Activated T-helper 1 cell treated with Interleukin-2 at 50 U/mL for 16 hours (primary cell): ENCODE measurements around the gene SUSD5.
"Not testable (repeated sequence)": the region's sequence is repeated elsewhere in the genome, so short reads cannot be mapped to it uniquely, and the experiment has no call there.

Experiments
- DNase-seq: peaks from one replicate; pipeline ENCODE4 v3.0.0-alpha.2; 2020; ENCODE audit warnings: low read depth

The SUSD5 gene

DNA sequence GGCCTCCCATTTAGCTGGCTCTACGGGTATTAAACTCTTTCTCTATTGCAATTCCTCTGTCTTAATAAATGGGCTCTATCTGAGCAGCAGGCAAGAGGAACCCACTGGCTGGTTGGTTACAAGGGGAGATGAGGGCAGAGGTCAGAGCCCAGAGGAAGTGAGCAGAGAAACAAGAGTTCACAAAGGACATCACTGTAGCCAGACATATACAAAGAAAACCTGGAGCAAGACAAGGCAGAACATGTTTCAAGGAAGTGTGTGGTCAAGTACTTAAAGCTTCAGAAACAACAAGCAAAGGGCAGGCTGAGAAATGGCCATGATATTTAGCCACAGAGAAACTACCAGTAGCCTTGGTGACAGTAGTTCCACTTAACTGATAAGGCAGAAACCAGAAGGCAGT is 24.3 kb downstream of the SUSD5 start:
- DNase-seq, result no peak

DNA sequence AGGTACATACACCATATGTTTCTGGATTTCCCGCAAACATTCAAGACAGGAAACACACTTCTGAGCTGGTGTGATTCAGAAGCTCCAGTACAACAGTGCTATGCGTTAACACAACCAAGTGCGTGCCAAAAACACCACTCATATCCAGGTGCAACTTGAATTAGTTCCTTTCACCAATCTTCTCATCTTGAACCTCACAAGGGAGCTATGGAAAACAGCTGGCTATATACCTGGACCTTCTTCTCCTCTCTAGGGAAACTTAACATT is 31.3 kb downstream of the SUSD5 start:
- DNase-seq, result no peak

DNA sequence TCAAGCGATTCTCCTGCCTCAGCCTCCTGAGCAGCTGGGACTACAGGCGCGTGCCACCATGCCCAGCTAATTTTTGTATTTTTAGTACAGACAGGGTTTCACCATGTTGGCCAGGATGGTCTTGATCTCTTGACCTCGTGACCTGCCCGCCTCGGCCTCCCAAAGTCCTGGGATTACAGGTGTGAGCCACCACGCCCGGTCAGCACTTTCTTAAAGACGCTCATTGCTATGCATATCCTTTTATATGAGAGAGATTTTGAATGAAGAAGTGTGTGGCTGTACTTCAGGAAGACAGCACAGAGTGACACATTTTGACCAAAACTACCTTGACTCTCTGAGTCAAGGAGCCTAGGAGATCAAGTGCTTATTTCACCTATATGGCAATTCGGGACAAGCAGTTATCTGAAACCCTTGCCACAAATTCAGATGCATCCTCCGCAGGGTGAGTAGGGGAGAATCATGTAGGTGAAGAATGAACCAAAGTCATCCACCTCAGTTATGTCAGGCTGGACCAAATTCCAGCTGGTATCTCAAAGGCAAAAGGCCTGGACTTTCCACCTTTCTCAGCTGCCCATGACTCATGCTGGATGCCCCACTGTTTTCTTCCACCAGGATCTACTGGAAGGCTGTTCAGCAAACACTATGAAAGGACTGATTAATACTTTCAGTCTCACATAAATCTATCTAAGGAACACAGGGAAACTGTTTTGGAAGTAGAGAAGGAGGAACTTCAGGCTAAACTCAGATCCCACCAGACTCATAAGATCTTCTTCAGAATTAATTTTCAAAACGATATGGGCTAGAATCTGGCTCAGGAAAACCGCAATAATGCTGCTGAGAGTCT is 31.9 kb downstream of the SUSD5 start:
- no peak for DNase-seq

DNA sequence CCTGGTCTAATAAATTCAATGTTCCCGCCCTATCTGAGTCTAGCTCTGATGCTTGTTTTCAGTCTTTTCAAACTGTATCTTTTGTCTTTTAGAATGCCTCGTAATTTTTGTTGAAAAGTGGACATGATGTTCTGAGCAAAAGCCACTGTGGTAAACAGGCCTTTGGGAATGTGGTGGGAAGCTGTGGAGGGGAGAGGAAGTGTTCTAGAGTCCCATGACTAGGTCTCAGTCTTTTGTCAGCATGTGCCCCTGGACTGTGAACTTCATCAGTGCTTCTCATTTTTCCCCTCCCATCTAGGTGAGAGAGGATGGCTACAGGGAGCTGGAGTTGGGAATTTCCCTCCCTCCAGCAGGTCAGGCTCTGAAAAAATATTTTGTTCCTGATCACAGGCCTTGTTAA is 33.7 kb downstream of the SUSD5 start:
- DNase-seq, result no peak

DNA sequence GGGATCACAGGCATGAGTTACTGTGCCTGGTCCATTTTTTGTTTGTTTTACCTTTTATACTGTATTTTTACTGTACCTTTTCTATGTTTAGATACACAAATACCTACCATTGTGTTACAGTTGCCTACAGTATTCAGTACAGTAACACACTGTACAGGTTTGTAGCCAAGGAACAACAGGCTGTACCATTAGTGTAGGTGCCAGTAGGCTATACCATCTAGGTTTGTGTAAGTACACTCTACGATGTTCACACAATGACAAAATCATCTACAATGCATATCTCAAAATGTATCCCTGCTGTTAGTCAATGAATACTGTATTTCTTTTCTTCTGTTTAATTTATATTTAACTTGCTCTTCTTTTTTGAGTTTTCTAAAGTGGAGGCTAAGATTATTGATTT is 37.0 kb downstream of the SUSD5 start:
- DNase-seq, result not testable (repeated sequence)

DNA sequence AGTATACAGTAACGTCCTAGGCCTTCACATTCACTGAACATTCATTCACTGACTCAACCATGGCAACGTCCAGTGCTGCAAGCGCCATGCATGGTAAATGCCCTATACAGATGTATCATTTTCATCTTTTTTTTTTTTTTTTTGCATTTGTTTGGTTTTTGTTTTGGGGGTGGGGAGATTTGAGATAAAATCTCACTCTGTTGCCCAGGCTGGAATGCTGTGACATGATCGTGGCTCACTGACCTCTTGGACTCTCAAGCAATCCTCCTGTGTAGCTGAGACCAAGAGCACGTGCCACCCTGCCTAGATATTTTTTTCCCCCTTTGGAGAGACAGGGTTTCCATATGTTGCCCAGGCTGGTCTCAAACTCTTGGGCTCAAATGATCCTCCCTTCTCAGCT is 37.4 kb downstream of the SUSD5 start:
- no peak for DNase-seq

DNA sequence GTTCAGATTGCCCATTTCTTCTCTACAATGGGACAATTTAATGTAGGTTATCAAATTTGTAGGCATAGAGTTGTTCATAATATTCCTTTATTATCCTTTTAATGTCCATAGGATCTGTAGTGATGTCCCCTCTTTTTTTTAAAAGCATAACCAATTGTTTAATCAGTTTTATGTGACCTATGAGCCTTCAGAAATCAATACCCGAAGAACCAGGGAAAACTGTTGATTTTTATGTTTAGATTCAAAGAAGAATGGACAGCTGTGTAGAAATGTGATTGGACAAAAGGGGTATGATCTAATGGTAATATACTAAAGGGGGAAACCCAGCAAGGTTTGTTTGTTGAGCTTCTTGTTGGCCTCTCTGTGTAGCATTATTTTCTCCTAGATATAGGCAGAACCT is 39.5 kb downstream of the SUSD5 start:
- DNase-seq, result no peak

DNA sequence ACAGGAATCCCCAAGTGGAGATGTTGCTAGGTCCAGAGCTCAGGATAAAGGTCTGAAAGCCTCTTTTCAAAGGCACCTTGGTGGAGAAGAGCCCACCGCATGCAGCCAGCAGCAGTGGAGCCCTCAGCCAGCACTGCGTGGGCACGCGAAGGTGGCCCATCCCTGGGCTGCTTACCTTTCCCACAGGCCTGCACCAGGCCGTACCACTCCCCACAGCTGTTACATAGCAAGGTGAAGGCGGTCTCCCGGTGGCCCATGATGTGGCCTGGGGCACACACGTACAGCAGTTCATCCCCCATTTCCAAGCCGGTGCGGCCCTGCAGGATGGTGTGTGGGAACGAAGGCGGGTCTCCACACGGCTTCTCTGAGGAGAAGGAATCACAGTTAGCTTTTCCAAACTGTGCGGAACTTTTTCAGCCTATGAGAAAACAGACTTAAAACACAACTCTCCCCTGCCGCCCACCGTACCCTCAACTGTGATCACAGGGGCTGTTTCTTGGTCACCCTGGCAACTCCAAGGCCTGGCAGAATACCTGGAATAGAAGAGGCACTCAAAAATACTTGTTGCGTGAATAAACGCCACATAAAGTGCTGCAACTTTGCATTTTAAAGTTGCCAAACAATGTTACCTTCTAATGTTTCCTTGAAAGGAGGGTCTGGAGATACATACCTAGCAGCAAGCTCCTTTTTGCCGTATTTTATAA is 43.7 kb downstream of the SUSD5 start:
- no peak for DNase-seq

DNA sequence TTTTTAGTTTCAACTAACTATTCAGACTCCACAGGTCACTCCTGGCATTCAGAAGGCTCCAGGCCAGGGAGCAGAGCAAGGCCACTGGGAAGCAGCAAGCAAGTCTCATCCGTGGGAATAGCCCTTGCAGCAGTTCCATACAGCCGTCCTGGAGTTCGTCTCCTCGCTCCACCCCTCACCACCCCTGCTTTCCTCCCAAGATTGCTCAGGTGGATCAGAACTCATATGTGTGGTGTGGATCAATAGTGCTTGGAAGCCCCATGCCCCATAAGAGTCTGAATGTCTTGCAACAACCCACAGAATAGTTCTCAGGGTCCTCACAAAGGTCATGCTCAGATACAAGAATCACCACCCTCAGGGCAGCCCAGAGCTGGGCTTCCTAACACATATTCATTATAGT is 44.5 kb downstream of the SUSD5 start:
- no peak for DNase-seq

DNA sequence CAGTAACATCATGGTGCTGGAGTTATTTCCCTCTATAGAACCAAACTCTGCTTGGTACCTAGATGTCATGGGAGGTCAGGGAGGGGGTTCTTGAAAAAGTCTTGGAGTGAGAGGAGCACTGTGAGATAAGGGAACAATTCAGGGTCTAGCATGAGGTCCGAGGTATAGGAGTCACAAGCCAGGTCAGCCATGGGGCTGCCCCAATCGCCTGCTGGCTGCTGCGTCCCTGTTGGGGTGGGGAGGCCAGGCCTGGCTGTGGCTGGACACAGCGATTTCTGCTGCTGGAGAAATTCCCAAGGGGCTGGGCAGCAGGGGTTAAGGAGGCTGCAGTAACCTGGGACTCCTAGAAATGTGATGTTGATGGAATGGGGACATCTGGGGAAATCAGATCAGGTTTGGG is 44.9 kb downstream of the SUSD5 start:
- no peak for DNase-seq

DNA sequence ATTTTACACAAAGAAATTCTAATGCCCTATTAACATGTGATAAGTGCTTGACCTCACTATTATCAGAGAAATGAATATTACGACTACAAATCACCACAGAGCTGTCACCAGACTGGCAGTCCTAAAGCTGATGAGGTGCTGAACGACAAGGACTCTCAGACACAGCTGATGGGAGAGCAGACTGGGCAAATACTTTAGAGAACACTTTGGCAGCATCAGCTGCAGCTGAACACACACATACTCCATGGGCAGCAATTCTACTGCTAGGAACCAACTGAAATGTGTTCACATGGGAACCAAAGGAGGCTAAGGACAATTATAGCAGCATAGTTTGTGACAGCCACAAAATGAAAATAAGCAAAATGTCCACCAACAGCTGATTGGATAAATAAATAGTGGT is 45.5 kb downstream of the SUSD5 start:
- DNase-seq, result no peak

DNA sequence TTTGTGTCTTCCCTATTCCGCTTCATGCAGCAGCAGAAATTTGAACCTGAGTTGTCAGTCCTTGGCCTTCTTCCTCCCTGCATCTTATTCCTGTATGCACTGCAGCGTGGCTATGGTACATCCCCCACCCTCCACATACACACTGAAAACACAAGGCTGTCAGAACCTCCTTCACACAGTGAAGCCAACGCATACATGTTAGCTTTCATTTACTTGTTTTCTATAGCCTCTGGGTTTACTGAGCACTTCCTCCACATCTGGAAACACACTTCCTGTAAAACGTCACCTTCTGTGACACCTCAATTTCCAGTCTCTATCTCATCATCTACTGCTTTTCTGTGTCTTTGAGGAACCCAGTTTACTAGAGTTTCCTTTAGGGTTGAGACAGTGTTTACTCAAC is 47.0 kb downstream of the SUSD5 start:
- DNase-seq, result no peak

DNA sequence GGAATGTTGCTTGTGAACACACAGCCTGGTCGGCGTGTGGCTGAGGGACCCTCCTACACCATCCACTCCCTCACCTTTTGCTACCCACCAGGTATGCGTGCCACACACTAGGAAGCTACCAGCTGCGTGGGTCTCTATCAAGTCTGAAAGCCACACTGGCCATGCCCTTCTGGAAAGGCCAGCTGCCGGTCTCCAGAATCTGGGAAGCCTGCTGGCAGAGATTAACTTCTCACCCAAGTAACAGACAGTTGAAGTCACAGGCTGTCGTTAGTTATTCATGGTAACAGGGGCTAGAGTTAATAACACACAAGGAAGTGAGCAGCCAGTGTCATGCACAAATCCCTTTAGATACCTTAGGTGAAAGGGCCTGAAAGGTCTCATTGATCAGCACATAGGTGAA is 48.1 kb downstream of the SUSD5 start:
- DNase-seq, result no peak

DNA sequence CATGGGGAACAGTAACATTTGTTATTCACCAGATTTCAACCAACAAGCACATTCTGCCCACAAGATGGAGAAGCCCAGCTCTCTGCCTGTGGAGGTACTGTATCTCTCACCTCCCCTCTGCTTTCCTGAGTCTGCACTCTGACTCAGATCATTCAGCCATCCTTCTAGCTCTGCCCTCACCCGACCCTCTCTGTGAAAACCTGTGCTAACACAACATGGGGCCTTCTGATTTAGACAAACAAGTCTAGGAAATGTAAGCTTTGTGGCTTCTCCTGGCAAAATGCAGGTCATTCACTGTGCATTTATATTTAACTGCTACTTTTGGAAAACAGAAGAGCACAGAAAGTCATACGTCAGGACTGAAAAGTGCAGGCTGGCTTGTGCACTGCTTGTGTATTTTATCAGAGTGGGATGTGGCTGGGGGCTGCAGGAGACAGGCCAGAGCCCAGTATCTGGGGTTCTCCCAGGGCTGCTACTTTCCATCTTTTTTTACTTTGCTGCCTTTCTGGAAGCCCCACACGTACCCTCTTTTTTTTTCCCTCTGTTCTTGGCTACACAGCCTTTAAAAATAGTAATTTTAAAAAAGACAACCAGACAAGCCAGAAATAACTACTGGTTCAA is 50.8 kb downstream of the SUSD5 start:
- no peak for DNase-seq

DNA sequence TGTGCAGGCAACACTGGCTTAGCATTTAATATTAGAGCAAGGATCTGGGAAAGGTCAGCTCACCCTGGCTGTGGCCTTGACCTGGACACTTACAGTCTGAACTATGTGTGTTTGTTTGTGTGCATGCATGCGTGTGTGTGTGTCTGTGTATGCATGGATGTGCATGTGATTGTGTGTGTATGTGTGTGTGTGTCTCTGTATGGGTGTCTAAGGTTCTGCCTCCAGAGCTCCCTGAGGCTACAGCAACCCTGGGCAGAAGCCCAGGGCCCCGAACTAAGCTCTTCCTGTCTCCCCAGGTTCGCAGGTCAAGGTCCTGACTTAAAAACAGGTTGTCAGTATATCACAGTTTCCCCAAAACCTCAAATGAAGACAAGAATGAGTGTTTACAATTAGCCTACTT is 51.3 kb downstream of the SUSD5 start:
- no peak for DNase-seq

DNA sequence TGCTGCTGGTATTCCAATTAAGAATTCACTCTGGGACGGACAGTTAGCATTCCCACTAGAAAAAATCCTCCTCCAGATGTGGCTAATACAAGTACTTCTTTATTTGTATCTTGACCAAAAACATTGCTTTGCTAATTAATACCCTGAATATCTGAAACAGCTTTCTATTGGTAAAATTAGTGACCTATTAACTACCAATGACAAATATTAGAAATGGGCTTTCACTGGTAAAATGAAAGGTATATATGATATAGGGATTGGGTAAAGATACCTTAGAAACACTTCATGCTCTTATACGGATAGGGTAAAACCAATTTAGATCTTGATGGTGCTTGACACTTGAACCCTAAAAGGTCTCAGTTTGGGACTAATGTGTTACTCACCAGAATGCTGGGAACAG is 52.5 kb downstream of the SUSD5 start:
- DNase-seq, result no peak

DNA sequence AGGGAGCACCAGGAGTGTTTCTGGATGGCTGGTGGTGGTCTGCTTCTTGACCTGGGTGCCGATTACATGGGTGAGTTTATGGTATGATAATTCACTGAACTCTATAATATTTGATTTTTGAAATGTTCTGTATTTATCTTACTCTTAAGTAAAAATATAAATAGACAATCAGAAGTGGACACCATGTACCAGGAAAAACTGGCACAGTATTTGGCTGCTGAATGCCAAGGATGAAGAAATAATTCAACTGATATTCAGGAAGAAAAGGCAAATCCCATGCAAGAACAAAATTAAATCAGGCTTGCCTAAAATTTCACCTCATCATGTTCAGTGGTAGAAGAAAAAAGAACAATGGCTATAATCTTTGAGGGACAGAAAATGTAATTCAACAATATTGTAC is 53.2 kb downstream of the SUSD5 start:
- DNase-seq, result no peak

DNA sequence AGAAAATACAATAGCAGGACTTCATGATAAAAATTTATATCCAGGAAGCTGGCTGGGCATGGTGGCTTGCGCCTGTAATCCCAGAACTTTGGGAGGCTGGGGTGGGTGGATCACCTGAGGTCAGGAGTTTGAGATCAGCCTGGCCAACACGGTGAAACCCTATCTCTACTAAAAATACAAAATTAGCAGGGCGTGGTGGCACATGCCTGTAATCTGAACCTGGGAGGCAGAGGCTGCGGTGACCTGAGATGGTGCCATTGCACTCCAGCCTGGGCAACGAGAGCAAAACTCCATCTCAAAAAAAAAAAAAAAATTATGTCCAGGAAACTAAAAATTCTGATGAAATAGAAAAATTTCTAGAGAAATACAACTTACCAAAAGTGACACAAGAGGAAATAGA is 56.0 kb downstream of the SUSD5 start:
- not testable (repeated sequence) for DNase-seq

DNA sequence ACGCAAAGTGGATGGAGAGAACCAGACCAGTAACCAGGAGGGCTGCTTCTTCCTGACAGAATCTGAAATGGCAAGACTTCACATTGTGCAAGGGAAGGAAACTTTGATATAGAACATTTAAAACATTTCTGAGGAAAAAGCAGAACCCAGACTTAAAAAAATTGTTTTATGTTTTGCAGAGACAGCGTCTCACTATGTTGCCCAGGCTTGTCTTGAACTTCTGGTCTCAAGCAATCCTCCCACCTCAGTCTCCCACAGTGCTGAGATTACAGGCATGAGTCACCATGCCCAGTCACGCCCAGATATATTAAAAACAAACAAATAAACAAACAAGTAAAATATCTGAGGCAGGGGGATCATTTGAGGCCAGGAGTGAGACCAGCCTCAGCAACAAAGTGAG is 58.6 kb downstream of the SUSD5 start:
- no peak for DNase-seq

DNA sequence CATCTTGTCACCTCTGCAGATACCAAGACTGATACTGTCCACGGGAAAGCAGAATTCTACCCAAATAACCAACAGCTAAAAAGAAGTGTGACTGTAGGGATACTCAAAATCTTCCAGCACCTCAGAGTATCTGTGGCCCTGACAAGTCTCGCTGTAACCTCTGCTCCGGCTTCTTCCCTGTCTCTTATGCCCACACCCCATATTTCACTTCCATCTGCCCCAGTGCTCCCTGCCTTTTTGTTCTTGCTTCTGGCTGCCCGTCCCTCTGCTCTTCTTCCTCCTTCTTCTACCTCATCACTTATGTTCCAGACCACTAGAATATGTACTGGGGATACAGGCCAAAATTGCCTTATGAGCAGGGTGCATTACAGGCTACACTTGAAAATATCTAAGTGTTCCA is 59.4 kb downstream of the SUSD5 start:
- no peak for DNase-seq

DNA sequence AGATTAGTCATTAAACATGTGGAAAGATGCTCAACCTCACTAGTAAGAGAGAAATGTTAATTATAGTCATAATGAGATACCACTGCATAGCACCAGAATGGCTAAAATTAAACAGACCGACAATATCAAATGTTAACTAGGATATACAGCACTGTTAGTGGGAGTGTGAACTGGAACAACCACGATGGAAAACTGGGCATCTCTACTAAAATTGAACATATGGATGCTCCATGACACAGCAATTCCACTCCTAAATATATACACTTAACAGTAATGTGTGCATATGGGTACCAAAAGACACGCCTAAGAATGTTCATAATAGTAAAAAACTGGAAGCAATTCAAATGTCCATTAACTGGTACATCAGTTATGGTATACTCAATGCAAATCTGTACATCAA is 63.3 kb downstream of the SUSD5 start:
- DNase-seq, result no peak

DNA sequence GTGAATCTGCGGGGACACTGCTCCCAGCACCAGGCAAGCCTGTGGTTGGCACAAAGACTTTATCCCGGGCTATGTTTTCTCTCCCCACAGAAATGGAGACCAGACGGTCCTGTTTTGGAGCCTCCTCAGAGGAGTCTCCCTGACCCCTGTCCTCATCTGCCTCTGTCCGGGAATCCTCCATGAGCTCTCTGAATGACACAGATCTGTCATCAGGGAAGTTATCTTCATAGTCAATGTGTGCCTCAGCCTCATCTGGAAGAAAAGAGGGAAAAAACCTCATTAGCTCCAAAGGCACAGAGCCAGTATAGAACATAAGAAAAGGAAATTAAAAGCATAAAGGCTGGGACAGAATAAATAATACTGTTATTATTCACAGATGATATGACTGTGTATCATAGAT is 64.8 kb downstream of the SUSD5 start:
- no peak for DNase-seq
